NCI-H82 (cell line): ENCODE data around the gene LSP1.

ENCODE experiments used
- DNase-seq: peaks from one replicate; lab custom pipeline; 2025; lab: John Stamatoyannopoulos, UW

Gene LSP1

GRCh38 chr11:1848640-1849430, 4.0 kb upstream of the LSP1 start:
- DNase-seq, result no peak

GRCh38 chr11:1851468-1852180, 1.3 kb upstream of the LSP1 start:
- DNase-seq, result no peak

GRCh38 chr11:1852271-1852876, 510 bp upstream of the LSP1 start:
- DNase-seq, result no peak

- DNase-seq, result no peak
Observed at GRCh38 chr11:1853376-1854131, 670 bp downstream of the LSP1 start.

GRCh38 chr11:1854132-1854948, 1.5 kb downstream of the LSP1 start:
- no peak for DNase-seq

GRCh38 chr11:1854949-1855885, 2.3 kb downstream of the LSP1 start:
- DNase-seq, result no peak

- DNase-seq, result no peak
Observed at GRCh38 chr11:1855886-1856265, 3.0 kb downstream of the LSP1 start.

GRCh38 chr11:1856306-1857005, 3.6 kb downstream of the LSP1 start:
- no peak for DNase-seq

GRCh38 chr11:1857064-1857463, 4.2 kb downstream of the LSP1 start:
- no peak for DNase-seq

- no peak for DNase-seq
Observed at GRCh38 chr11:1858154-1858553, 5.3 kb downstream of the LSP1 start.

GRCh38 chr11:1858576-1858975, 5.7 kb downstream of the LSP1 start:
- DNase-seq, result no peak

GRCh38 chr11:1859004-1859403, 6.1 kb downstream of the LSP1 start:
- no peak for DNase-seq

GRCh38 chr11:1860108-1860507, 7.2 kb downstream of the LSP1 start:
- no peak for DNase-seq

- no peak for DNase-seq
Observed at GRCh38 chr11:1861435-1862411, 8.8 kb downstream of the LSP1 start.

- no peak for DNase-seq
Observed at GRCh38 chr11:1862588-1863351, 9.9 kb downstream of the LSP1 start.

GRCh38 chr11:1863352-1864216, 10.7 kb downstream of the LSP1 start:
- no peak for DNase-seq

- no peak for DNase-seq
Observed at GRCh38 chr11:1864231-1864630, 11.3 kb downstream of the LSP1 start.
